Measurements from ENCODE around the gene RBMS1. TPM values are rescaled to one million over a fixed set of nuclear protein-coding genes. Genes with fewer than 3 reads are reported as not detected.

Gene RBMS1
- total RNA-seq, 1 experiment from 2014 or later, result 65.4 TPM

- DNase-seq (ENCODE audit: unreplicated experiment), result peak; percentile 66
- intact Hi-C loops (cut with micrococcal nuclease), result loop anchor here (1.0 to 5.0 kb wide), 6 partner anchors 83 to 670 kb away; no protein-coding TSS in a partner anchor
- Mint-ChIP-seq H3K9me3 (ENCODE audit: unreplicated experiment) (no peaks in the 10 kb centered on the region), H3K36me3 (ENCODE audit: insufficient read depth, unreplicated experiment) (peaks cover 20% of the 10 kb centered on the region), H3K27me3 (ENCODE audit: insufficient read depth, unreplicated experiment) (no peaks in the 10 kb centered on the region), H3K27ac (ENCODE audit: low read depth, unreplicated experiment) (peak overlapping the region; percentile 36), H3K4me3 (ENCODE audit: unreplicated experiment) (no peak overlapping the region), H3K4me1 (ENCODE audit: insufficient read depth, unreplicated experiment) (peaks cover 30% of the 10 kb centered on the region)
- ChIA-PET CTCF (interaction anchor here (0.6 to 6.1 kb wide), 86 partner anchors 9 to 837 kb away, joined by 3 to 82 read pairs (median 4); no protein-coding TSS in a partner anchor), POLR2A (interaction anchor here (0.6 to 2.0 kb wide), 18 partner anchors 9 to 707 kb away, joined by 3 to 13 read pairs (median 4); no protein-coding TSS in a partner anchor)
- TF ChIP-seq, protein P1, sequence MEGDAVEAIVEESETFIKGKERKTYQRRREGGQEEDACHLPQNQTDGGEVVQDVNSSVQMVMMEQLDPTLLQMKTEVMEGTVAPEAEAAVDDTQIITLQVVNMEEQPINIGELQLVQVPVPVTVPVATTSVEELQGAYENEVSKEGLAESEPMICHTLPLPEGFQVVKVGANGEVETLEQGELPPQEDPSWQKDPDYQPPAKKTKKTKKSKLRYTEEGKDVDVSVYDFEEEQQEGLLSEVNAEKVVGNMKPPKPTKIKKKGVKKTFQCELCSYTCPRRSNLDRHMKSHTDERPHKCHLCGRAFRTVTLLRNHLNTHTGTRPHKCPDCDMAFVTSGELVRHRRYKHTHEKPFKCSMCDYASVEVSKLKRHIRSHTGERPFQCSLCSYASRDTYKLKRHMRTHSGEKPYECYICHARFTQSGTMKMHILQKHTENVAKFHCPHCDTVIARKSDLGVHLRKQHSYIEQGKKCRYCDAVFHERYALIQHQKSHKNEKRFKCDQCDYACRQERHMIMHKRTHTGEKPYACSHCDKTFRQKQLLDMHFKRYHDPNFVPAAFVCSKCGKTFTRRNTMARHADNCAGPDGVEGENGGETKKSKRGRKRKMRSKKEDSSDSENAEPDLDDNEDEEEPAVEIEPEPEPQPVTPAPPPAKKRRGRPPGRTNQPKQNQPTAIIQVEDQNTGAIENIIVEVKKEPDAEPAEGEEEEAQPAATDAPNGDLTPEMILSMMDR (IDR thresholded peaks at IDR 0.05; ENCODE audit: unreplicated experiment), result peak; percentile 71
- BruUV-seq (replicated peaks), result no TSS peak
Measured at GRCh38 chr2:160324161-160324800, 169.3 kb downstream of the RBMS1 start.

DNA sequence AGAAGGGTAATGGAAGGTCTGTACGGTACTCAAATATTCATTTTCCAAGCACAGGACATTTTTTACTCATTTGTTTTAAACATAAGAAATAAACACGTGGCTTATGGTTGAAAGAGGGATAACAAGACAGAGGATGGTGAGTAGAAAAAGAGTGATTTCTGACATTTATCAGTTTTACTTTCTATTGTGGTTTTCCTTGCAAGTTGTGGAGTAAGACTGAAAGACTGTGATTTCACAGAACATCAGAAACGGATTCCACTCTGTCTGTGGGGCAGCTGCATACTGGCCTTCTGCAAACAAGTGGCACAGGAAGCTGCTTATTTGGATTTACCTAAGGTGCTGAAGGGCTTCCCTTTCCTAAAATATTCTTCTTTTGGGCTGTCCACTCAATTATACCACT lies 171.3 kb downstream of the RBMS1 start:
- Mint-ChIP-seq H3K27ac (ENCODE audit: low read depth, unreplicated experiment) (no peak overlapping the region), H3K36me3 (ENCODE audit: insufficient read depth, unreplicated experiment) (peaks cover 29% of the 10 kb centered on the region), H3K4me3 (ENCODE audit: unreplicated experiment) (no peak overlapping the region), H3K27me3 (ENCODE audit: insufficient read depth, unreplicated experiment) (no peaks in the 10 kb centered on the region), H3K9me3 (ENCODE audit: unreplicated experiment) (no peaks in the 10 kb centered on the region), H3K4me1 (ENCODE audit: insufficient read depth, unreplicated experiment) (peaks cover 30% of the 10 kb centered on the region)
- POLR2A ChIA-PET, result interaction anchor here (0.7 to 1.2 kb wide), 3 partner anchors 68 to 648 kb away, joined by 3 read pairs; no protein-coding TSS in a partner anchor
- TF ChIP-seq, protein P1 (IDR thresholded peaks at IDR 0.05; ENCODE audit: unreplicated experiment), result no peak
- no TSS peak for BruUV-seq (replicated peaks)
- DNase-seq (ENCODE audit: unreplicated experiment), result no peak
- CTCF ChIA-PET, result interaction anchor here (0.6 to 6.1 kb wide), 10 partner anchors 23 to 1738 kb away, joined by 3 to 82 read pairs (median 4); no protein-coding TSS in a partner anchor
- intact Hi-C loops (cut with micrococcal nuclease), result loop anchor here (5.0 kb wide), 1 partner anchor 210 kb away; no protein-coding TSS in a partner anchor

GRCh38 chr2:160321006-160321405 lies 172.6 kb downstream of the RBMS1 start:
- CTCF ChIA-PET, result interaction anchor here (1.3 to 6.1 kb wide), 5 partner anchors 14 to 674 kb away, joined by 4 to 82 read pairs (median 6); no protein-coding TSS in a partner anchor
- Mint-ChIP-seq H3K9me3 (ENCODE audit: unreplicated experiment) (no peaks in the 10 kb centered on the region), H3K4me1 (ENCODE audit: insufficient read depth, unreplicated experiment) (peaks cover 27% of the 10 kb centered on the region), H3K36me3 (ENCODE audit: insufficient read depth, unreplicated experiment) (peaks cover 29% of the 10 kb centered on the region), H3K27ac (ENCODE audit: low read depth, unreplicated experiment) (no peak overlapping the region), H3K27me3 (ENCODE audit: insufficient read depth, unreplicated experiment) (no peaks in the 10 kb centered on the region), H3K4me3 (ENCODE audit: unreplicated experiment) (no peak overlapping the region)
- no peak for DNase-seq (ENCODE audit: unreplicated experiment)
- TF ChIP-seq, protein P1 (IDR thresholded peaks at IDR 0.05; ENCODE audit: unreplicated experiment), result no peak
- POLR2A ChIA-PET, result no interaction called here
- no TSS peak for BruUV-seq (replicated peaks)
- intact Hi-C loops (cut with micrococcal nuclease), result loop anchor here (5.0 kb wide), 1 partner anchor 209 kb away; no protein-coding TSS in a partner anchor

- Mint-ChIP-seq H3K4me3 (ENCODE audit: unreplicated experiment) (no peak overlapping the region), H3K9me3 (ENCODE audit: unreplicated experiment) (no peaks in the 10 kb centered on the region), H3K27me3 (ENCODE audit: insufficient read depth, unreplicated experiment) (no peaks in the 10 kb centered on the region), H3K27ac (ENCODE audit: low read depth, unreplicated experiment) (no peak overlapping the region), H3K36me3 (ENCODE audit: insufficient read depth, unreplicated experiment) (peaks cover 29% of the 10 kb centered on the region), H3K4me1 (ENCODE audit: insufficient read depth, unreplicated experiment) (peaks cover 30% of the 10 kb centered on the region)
- intact Hi-C loops (cut with micrococcal nuclease), result loop anchor here (5.0 kb wide), 1 partner anchor 207 kb away; no protein-coding TSS in a partner anchor
- CTCF ChIA-PET, result interaction anchor here (0.7 to 0.9 kb wide), 3 partner anchors 57 to 676 kb away, joined by 3 to 8 read pairs (median 3); no protein-coding TSS in a partner anchor
- POLR2A ChIA-PET, result interaction anchor here (0.7 to 1.6 kb wide), 3 partner anchors 10 to 94 kb away, joined by 3 to 5 read pairs (median 4); no protein-coding TSS in a partner anchor
- TF ChIP-seq, protein P1 (IDR thresholded peaks at IDR 0.05; ENCODE audit: unreplicated experiment), result no peak
- no TSS peak for BruUV-seq (replicated peaks)
- no peak for DNase-seq (ENCODE audit: unreplicated experiment)
Measured at GRCh38 chr2:160319700-160320099, 173.9 kb downstream of the RBMS1 start.
